HG03442 (cell line): ENCODE measurements around the gene GLRX.
"Not testable (repeated sequence)": the region's sequence is repeated elsewhere in the genome, so short reads cannot be mapped to it uniquely, and the experiment has no call there.

Experiments
- ATAC-seq: cut with Tn5 transposase; IDR thresholded peaks from one replicate; pipeline ENCODE4 v1.9.1; 2021; ENCODE audit warnings: mild to moderate bottlenecking, moderate library complexity; ENCODE audit not compliant: unreplicated experiment

Gene GLRX

GRCh38 chr5:95830226-95830625 lies 7.7 kb upstream of the GLRX start:
- ATAC-seq, result no peak

- ATAC-seq, result no peak
Measured at GRCh38 chr5:95827892-95828246, 5.3 kb upstream of the GLRX start.

GRCh38 chr5:95826949-95827891 lies 4.7 kb upstream of the GLRX start:
- ATAC-seq, result no peak

- ATAC-seq, result no peak
Measured at GRCh38 chr5:95825495-95825894, 3.0 kb upstream of the GLRX start.

GRCh38 chr5:95824747-95825146 lies 2.2 kb upstream of the GLRX start:
- no peak for ATAC-seq

- peak; percentile 41 for ATAC-seq
Measured at GRCh38 chr5:95823738-95824609, 1.4 kb upstream of the GLRX start.

- ATAC-seq, result no peak
Measured at GRCh38 chr5:95823218-95823737, 752 bp upstream of the GLRX start.

- peak; percentile 39 for ATAC-seq
Measured at GRCh38 chr5:95822043-95822541, 434 bp downstream of the GLRX start.

GRCh38 chr5:95821110-95822021 lies 1.2 kb downstream of the GLRX start:
- ATAC-seq, result peak; percentile 22

- no peak for ATAC-seq
Measured at GRCh38 chr5:95818181-95819147, 4.1 kb downstream of the GLRX start.

- no peak for ATAC-seq
Measured at GRCh38 chr5:95817430-95817829, 5.1 kb downstream of the GLRX start.

- no peak for ATAC-seq
Measured at GRCh38 chr5:95816776-95817175, 5.8 kb downstream of the GLRX start.

- no peak for ATAC-seq
Measured at GRCh38 chr5:95816341-95816740, 6.2 kb downstream of the GLRX start.

- ATAC-seq, result no peak
Measured at GRCh38 chr5:95815155-95815729, 7.3 kb downstream of the GLRX start.

GRCh38 chr5:95813035-95813434 lies 9.5 kb downstream of the GLRX start:
- ATAC-seq, result not testable (repeated sequence)

GRCh38 chr5:95812074-95812471 lies 10.5 kb downstream of the GLRX start:
- no peak for ATAC-seq

GRCh38 chr5:95811461-95812073 lies 11.0 kb downstream of the GLRX start:
- not testable (repeated sequence) for ATAC-seq

- ATAC-seq, result not testable (repeated sequence)
Measured at GRCh38 chr5:95811126-95811423, 11.5 kb downstream of the GLRX start.
